Measurements from ENCODE around the gene PADI1.

- TF ChIP-seq, protein P1, sequence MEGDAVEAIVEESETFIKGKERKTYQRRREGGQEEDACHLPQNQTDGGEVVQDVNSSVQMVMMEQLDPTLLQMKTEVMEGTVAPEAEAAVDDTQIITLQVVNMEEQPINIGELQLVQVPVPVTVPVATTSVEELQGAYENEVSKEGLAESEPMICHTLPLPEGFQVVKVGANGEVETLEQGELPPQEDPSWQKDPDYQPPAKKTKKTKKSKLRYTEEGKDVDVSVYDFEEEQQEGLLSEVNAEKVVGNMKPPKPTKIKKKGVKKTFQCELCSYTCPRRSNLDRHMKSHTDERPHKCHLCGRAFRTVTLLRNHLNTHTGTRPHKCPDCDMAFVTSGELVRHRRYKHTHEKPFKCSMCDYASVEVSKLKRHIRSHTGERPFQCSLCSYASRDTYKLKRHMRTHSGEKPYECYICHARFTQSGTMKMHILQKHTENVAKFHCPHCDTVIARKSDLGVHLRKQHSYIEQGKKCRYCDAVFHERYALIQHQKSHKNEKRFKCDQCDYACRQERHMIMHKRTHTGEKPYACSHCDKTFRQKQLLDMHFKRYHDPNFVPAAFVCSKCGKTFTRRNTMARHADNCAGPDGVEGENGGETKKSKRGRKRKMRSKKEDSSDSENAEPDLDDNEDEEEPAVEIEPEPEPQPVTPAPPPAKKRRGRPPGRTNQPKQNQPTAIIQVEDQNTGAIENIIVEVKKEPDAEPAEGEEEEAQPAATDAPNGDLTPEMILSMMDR (IDR thresholded peaks at IDR 0.05; ENCODE audit: low read depth, low read length): no peak
- no peak for TF ChIP-seq POLR2A (IDR thresholded peaks at IDR 0.05; ENCODE audit: extremely low read depth, insufficient read length)
- TF ChIP-seq MAX (IDR thresholded peaks at IDR 0.05; ENCODE audit: low read depth, low read length): no peak
Observed at GRCh38 chr1:17214876-17215544, 10.1 kb downstream of the PADI1 start.
